GM18511 (cell line): Measurements from ENCODE around the gene BRD7.

Source experiments
- ATAC-seq: cut with Tn5 transposase; IDR thresholded peaks from one replicate; pipeline ENCODE4 v1.9.1; 2021; ENCODE audit warnings: mild to moderate bottlenecking, moderate library complexity; ENCODE audit not compliant: unreplicated experiment

Gene BRD7

GRCh38 chr16:50390371-50390771 lies 21.6 kb upstream of the BRD7 start:
- ATAC-seq, result no peak

GRCh38 chr16:50389900-50390299 lies 21.1 kb upstream of the BRD7 start:
- ATAC-seq, result no peak

GRCh38 chr16:50388496-50388895 lies 19.7 kb upstream of the BRD7 start:
- no peak for ATAC-seq

- ATAC-seq, result no peak
Observed at GRCh38 chr16:50386774-50387173, 18.0 kb upstream of the BRD7 start.

GRCh38 chr16:50386139-50386538 lies 17.4 kb upstream of the BRD7 start:
- no peak for ATAC-seq

- ATAC-seq, result no peak
Observed at GRCh38 chr16:50384500-50385135, 15.8 kb upstream of the BRD7 start.

- ATAC-seq, result no peak
Observed at GRCh38 chr16:50381679-50382440, 13.1 kb upstream of the BRD7 start.

- ATAC-seq, result no peak
Observed at GRCh38 chr16:50378417-50378816, 9.6 kb upstream of the BRD7 start.

GRCh38 chr16:50377001-50377400 lies 8.2 kb upstream of the BRD7 start:
- ATAC-seq, result no peak

- no peak for ATAC-seq
Observed at GRCh38 chr16:50373780-50374179, 5.0 kb upstream of the BRD7 start.

GRCh38 chr16:50373345-50373701 lies 4.5 kb upstream of the BRD7 start:
- ATAC-seq, result no peak

- no peak for ATAC-seq
Observed at GRCh38 chr16:50372611-50373344, 4.0 kb upstream of the BRD7 start.

- no peak for ATAC-seq
Observed at GRCh38 chr16:50371936-50372595, 3.3 kb upstream of the BRD7 start.

- ATAC-seq, result no peak
Observed at GRCh38 chr16:50371036-50371716, 2.4 kb upstream of the BRD7 start.

- ATAC-seq, result peak; percentile 13
Observed at GRCh38 chr16:50369133-50369804, 481 bp upstream of the BRD7 start.

- no peak for ATAC-seq
Observed at GRCh38 chr16:50367777-50368409, 895 bp downstream of the BRD7 start.

- no peak for ATAC-seq
Observed at GRCh38 chr16:50365791-50366575, 2.8 kb downstream of the BRD7 start.

- ATAC-seq, result no peak
Observed at GRCh38 chr16:50363656-50364055, 5.1 kb downstream of the BRD7 start.

GRCh38 chr16:50360779-50361178 lies 8.0 kb downstream of the BRD7 start:
- ATAC-seq, result no peak
